GM20431 (cell line): ENCODE results near the gene SUV39H1.

Experiments
- in situ Hi-C: fragments of 300-500 bp; cut with MseI, MboI; formaldehyde crosslinking; loops from one replicate; pipeline ENCODE4 v1.15.0; 2020; ENCODE audit warnings: low sequenced_read_pairs; ENCODE audit not compliant: unreplicated experiment

The SUV39H1 gene

DNA sequence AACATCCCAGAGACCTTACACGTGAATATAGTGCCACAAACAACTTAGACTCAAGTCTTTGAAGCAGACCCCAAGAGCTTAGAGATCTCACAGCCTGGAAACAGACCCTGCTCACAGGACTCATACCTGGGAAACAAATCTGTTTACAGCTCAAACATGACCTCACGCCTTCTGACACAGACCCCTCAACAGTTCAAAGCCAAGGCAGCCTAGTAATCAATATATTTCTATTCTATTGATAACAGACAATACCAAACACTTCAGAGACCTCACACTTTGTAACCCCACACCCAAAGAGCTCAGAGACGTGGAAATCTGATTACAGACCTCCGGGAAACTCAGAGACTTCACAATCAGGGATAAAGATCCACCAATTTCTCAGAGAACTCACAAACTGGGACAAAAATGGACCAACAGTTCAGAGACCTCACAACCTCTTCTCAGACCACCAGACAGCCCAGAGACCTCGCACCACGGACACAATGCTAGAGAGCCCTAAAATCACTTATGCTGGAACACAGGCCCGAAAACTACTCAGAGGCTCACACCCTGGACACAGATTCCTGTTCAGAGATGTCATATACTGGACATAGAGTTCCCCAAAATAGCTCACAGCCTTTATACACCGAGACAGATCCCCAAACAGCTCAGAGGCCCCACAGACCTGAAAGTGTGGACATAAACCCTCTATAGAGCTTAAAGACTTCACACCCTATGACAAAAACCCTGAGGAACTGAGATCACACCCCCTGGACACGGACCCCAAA is 14.8 kb downstream of the SUV39H1 start:
- in situ Hi-C loops = no loop called here

DNA sequence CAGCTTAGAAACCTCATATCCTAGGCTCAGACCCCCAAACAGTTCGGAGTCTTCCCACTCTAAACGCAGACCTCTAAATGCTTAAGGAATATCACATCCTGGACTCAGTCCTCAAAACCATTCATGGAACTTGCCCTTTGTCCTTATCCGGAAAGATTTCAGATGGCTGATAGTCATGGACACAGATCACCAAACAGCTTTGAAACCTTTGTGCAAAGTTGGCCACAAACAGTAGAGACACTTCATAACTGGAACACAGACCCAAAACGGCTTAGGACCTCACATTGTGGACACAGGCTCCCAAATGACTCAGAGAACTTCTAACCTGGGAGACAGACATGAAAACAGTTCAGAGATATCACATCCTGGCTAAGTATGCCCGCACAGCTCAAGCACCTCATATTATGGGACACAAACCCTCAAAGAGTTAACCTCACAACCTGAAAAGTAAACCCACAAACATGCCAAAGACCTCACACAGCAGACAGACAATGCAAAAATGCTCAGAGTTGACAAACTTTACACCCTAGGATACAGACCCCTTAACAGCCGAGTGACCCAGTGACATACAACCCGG is 15.5 kb downstream of the SUV39H1 start:
- in situ Hi-C loops = no loop called here

DNA sequence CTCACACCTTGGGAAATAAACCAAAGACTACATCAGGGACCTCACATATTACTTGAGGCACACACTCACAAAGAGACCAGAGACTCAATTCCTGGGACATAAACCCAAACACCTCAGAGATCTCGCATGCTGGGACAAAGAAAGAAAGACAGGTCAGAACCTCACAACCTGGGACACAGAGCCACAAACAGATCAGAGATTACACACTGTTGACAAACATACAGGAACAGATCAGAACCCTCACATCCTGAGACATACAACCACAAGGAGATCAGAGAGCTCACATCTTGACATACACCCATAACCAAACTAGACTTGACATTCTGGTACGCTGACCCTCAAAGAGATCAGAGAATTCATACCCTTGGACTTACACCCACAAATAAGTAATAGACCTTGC is 17.3 kb downstream of the SUV39H1 start:
- in situ Hi-C loops = no loop called here

DNA sequence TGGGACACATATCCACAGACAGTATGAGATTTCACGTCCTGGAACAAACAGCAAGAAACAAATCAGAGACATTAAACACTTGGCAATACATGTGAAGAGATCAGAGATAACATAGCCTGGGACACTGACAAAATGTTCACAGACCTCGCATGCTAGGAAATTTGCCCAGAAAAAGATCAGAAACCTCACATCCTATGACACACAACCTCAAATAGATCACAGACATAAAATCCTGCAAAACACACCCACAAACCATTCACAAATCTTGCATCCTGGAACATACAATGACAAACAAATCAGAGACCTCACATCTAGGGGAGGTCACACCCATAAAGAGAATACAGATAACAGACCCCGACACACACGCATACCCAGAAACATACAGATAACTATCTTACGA is 18.0 kb downstream of the SUV39H1 start:
- in situ Hi-C loops = no loop called here

DNA sequence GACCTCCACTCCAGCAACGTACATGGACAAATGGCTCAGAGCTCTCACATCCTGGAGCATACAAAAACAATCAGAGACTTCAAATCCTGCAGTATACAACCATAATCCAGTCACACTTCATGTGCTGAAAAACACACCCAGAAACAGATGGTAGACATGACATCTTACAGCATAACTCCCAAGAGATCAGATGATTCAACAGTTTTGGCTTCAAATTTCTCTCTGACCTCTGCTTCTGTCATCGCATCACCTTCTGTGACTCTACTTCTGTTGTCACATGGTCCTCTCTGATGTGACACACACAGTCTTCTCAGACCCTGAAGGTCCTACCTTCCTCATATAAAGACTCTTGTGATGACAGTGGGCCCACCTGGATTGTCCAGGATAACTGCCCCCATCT is 18.5 kb downstream of the SUV39H1 start:
- in situ Hi-C loops = no loop called here

DNA sequence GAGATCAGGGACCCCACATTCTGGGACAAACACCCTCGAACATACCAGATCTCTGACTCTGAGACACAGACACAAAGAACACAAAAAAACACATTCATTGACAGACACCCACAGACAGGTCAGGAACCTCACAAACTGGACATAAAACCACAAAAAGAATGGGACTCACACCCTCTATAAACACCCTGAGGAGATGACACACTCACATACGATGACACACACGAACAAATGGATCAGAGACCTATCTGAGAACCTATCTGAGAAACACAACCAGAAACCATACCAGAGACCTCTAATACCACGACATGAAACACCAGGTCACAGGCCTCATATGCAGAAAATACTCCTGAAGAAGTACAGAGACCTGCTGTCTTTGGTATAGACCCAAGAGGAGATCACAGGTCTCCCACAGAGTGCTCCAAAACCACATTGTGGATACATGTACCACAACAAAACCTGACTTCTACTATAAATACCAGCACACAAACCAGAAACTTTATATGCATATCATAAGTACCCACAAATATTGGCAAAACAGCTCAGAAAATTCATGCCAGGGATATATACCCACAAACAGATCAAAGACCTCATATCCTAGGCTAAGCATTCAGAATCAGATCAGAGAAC is 19.5 kb downstream of the SUV39H1 start:
- in situ Hi-C loops = no loop called here

DNA sequence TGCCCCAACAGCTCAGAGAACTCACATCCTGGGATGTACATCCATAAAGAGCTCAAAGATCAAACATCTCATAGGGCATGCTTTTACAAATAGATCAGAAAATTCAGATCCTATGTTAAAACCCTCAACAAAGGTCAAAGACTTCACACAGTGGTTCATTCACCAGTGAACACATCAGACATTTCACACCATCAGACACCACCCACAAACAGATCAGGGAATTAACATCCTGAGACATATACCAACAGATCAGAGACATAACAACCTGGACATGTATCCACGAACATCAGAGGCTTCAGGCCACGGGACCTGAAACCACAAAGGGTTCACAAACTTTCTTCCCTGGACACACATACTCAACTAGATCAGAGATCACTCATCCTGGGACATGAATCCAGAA is 23.4 kb downstream of the SUV39H1 start:
- in situ Hi-C loops = no loop called here

DNA sequence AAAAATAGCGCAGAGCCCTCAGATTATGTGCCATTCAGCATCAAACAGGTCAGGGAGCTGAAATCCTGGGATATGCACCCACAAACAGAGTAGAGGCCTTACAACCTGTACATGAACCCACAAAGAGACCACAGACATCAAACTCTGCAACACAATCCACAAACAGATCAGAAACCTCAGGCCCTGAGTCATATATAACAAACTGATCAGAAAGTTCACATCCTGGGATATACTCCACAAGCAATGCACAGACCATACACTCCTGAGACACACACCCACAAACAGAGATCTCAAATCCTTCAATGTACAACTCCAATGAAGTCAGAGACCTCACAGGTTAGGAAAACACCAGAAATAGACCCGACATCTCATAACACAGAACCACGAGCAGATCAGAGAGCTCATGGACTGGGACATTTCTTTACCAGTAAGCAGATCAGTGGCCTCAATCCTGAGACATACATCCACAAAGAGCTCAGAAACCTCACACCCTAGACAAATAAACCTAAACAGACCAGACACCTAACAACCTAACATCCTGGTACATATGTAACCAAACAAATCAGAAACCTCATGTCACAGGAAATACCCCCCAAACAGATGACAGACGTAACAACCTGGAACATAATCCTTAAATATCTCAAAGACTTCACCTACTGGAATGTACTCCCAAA is 24.2 kb downstream of the SUV39H1 start:
- in situ Hi-C loops = no loop called here

DNA sequence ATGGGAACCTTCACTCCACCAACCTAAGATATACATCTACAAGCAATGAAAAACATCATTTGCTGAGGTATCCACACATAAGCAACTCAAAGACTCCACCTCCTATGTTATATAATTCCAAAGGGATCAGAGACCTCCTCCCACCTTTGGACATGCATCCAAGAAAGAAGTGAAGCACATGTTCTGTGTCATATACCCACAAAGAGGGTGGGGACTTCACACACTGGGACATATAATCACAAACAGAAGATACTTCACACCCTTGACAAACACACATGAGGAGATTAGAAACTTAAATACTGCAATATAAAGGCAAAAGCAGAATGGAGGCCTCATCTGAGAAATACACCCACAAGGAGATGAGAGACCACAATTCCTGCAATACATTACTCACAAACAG is 25.4 kb downstream of the SUV39H1 start:
- in situ Hi-C loops = no loop called here

DNA sequence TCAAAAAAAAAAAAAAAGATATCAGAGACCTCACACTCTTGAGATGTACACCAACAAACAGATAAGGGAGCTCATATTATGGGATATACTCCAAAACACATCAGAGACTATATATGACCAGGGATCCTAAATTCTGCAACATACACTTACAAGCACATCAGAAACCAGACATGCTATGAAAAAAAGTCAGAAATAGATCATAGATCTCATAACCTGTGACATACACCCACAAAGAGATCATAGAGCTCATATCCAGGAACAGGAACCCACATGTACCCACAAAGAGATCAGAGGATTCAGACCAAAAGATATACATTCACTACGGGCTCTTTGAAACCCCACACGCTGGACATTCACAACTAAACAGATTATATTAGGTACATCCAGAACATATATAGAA is 30.1 kb downstream of the SUV39H1 start:
- in situ Hi-C loops = no loop called here

DNA sequence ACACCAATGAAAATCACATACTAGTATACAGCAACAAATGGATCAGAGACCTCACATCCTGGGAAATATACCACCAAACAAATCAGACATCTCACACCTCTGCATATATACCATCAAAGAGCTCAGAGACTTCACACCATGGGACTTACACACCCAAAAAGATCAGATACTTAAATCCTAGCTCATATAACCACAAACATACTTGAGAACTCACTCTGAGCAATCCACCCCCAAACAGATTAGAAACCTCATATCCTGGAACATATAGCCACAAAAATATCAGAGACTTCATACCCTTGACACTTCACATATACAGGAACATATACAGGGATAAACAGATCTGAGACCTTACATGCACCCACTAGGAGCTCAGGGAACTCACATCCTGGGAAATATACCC is 32.1 kb downstream of the SUV39H1 start:
- in situ Hi-C loops = no loop called here

DNA sequence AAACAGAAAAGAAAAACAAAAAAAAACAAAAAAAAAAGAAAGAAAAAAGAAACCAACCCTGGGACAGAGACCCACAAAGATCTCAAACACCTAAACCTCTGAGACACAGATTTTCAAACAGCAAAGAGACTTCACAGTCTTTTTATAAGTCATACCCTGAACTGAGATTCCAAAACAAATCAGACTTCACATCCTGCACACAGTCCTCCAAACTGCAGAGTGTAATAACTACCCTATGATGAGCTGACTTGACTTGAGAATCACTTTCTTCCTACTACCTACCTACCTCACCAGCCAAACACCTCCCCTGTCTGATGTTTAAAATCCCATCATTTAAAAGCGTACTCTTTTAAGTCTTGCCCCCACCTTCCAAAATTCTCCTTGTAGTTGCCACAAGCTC is 39.8 kb downstream of the SUV39H1 start:
- in situ Hi-C loops = no loop called here

DNA sequence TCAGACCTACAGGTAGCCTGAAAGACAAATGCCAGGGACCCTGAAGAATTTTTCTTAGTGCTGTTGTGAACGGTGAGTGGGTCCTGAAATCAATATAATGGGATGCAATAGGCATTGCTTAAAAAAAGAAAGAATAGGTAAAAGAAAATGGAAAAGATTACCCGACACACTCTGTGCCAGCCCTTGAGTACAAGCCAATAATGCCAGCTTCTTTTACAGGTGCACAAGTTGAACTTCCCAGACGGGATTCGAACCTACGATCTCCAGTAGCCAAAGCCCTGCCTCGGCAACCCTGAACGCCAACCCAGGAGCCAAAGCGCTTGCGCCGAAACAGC is 40.3 kb downstream of the SUV39H1 start:
- in situ Hi-C loops = no loop called here

DNA sequence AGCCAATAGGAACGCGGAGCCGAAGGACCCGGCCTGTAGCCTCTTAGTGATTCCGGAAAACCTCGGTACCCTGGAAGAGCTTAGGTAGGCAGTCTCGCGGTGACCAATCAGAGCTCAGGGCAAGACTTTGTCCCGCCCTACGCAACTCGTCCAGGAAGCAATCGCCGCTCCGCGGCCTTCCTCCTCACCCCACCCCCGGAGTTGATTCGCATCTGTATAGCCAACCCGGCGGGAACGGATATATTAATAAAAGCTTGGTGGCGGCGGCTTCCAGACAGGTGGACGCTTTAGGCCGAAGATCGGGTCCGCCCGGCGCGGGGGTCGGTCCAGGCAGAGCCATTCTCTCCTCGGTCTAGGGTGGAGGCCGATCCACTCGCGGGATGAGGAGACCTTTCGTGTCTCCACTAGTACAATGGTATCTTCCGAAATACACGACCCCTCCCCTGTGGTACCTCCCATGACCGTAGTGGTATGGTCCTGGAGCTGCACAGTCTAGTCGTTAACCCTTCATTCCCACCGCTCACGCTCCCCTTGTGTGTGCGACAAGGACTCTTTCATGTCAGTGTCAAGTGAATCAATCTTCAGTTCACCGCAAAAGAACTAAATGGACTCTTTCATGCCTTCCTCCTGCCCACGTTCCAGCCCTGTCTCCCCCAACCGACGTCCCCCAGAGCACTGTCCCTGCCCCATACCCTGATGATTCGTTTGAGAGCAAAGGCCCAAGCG is 40.8 kb downstream of the SUV39H1 start:
- in situ Hi-C loops = no loop called here

DNA sequence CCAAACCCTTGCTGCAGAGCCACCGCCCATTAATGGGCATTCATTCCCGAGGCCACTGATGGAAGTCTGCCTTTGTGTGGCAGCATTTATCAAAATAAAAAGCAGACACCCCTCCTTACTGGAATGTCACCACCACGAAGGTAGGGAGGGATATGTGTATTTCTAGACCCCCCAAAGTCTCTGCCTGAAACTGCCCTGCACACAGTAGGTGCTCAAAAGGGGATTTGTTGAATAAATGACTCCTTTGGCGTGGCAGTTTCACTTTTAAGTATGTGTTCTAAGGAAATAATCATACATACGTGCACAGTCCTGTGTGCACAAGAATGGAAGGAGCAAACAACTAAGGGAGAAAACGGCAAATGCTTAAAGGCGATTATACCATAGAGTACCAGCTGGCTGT is 41.4 kb downstream of the SUV39H1 start:
- in situ Hi-C loops = no loop called here

DNA sequence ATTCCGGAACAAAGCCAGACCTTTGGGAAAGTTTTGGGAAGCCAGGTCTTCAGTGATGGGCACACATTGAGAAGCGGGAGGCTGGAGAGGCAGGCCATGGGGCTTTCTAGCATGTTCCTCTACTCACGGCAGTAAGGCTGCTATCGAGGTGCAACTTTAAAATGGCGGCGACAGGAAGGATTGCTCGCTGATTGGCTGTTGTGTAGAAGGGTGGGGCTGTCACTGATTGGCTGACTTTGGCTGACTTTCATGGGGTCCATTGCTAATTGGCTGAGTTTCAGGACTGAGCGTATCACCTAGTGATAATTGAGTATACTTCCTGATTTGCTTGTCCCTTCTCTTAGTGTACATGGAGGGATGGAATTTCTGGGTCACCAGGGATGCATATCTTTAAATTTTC is 45.3 kb downstream of the SUV39H1 start:
- in situ Hi-C loops = no loop called here

DNA sequence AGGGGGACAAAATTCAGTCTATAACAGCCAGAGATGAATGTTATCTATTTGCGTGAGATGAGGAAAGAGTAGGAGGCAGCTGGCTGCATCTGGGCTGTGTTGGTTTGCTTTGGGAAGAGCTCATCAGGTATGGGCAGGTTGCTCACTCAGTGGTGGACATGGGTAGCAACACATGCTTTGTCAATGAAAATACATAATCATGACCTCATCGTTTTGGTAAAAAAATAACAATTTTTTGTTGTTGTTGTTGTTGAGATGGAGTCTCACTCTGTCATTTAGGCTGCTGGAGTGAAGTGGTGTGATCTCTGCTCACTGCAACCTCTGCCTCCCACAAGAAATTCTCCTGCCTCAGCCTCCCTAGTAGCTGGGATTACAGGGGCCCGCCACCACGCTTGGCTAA is 48.7 kb downstream of the SUV39H1 start:
- in situ Hi-C loops = no loop called here

DNA sequence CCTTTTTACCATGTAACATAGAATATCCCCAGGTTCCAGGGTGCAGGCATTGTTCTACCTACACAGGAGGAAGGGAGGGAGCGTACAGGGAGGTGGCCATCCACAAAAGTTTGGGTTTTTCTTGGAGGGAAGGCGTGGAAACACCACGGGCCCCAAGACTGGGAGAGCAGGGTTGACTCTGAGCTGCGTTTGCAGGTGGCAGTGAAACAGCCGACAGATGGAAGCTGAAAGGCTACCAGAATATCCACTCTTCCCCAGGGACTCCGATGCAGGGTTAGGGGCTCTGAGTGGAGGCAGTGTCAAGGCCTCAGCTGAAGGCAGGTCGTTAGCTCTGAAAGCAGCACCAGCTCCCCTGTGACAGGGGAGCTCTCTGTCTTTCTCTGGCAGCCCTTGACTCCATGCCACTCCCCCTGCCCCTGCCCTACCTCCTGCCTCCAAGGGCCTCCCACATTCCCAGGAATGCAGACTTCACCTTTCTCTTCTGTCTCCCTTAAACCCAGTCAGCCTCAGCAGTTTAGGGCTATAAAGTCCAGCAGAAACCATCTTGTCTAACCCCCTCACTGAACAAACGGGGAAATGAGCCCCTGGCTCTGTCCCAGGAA is 51.0 kb downstream of the SUV39H1 start:
- in situ Hi-C loops = no loop called here

DNA sequence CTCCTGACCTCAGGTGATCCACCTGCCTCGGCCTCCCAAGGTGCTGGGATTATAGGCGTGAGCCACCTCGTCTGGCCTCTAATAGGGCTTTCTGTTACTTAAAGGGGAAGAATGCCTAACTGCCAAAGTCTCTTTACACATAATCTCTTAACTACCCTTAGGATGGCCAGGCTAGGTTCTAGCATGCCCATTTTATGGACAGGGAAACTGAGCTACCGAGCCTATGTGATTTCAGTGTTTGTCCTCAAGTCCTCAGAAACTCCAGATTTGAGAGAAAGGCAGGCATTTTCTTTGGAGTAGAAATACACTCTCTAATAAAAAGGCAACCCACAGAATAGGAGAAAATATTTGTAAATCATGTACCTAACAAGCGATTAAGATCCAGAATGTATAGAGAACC is 52.6 kb downstream of the SUV39H1 start:
- in situ Hi-C loops = no loop called here

DNA sequence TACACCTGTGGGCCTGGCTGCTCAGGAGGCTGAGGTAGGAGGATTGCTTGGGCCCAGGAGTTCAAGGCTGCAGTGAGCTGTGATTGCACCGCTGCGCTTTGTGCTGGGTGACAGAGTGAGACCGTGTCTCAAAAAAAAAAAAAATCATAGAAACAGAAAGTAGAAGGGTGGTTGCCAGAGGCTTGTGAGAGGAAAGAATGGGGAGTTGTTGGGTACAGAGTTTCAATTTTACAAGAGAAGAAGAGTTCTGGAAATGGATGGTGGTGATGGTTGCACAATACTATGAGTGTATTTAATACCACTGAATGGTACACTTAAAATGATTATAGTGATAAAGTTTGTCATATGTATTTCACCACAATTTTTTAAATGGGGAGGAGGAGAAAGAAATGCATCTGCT is 54.8 kb downstream of the SUV39H1 start:
- in situ Hi-C loops = no loop called here
